Hematopoietic multipotent progenitor cell treated with erythropoietin and hydrocortisone succinate and interleukin-3 and kit ligand, for 17 days (in vitro differentiated cells): ENCODE data around the gene MRPL14.

ENCODE experiments used
- DNase-seq: peaks from one replicate; pipeline ENCODE4 v3.0.0-alpha.2; 2015; ENCODE audit warnings: low spot score

MRPL14 gene

DNA sequence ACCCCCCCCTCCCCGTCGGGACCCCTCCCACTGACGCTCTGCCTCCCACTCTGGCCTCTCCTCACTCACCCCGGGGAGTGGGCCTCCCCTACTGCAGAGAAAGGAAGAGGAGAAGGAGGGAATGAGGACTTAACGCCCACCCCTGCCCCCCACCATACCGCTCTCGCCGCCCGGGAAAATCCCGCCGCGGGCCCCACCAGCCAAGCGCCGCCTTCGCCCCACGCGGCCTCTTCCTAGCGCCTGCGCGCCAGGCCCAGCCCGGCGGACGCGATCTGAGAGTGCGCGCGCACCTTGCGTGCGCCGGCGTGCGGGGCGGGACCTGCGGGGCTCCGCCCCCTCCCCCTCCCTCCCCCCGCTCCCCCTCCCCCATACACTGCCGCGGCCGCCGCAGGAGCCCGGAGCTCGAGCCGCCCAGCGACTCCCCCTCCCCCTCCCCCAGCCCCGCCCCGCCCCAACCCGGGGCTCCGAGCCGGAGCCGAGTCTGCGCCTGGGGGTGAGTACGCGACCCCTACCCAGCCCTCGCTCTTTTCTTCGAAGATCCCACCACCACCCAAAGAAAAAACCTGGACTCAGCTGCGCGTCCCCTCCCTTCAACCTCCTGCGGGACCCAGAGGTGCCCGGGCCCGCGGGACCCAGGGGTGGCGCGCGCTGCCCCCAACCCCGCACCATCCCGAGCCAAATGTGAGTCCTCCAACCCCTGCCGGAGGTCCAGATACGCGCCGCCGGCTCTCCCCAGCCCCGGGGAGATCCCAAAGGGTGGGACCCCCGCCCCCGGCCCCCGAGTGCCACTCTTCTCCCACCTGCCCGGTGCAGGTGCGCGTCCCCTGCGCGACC lies at the start of gene MRPL14, which contains the start of gene TMEM63B:
Gene MRPL14, minus strand, starts transcription at position 267 of the 834 bp plus-strand sequence. CDS start 10,841 bp downstream, outside the sequence.
Gene TMEM63B, plus strand, starts transcription at position 369 of the 834 bp plus-strand sequence. CDS start 7,031 bp downstream, outside the sequence.
- DNase-seq = peak; percentile 95

GRCh38 chr6:44176130-44176761 lies 49.0 kb upstream of the MRPL14 start:
- no peak for DNase-seq

DNA sequence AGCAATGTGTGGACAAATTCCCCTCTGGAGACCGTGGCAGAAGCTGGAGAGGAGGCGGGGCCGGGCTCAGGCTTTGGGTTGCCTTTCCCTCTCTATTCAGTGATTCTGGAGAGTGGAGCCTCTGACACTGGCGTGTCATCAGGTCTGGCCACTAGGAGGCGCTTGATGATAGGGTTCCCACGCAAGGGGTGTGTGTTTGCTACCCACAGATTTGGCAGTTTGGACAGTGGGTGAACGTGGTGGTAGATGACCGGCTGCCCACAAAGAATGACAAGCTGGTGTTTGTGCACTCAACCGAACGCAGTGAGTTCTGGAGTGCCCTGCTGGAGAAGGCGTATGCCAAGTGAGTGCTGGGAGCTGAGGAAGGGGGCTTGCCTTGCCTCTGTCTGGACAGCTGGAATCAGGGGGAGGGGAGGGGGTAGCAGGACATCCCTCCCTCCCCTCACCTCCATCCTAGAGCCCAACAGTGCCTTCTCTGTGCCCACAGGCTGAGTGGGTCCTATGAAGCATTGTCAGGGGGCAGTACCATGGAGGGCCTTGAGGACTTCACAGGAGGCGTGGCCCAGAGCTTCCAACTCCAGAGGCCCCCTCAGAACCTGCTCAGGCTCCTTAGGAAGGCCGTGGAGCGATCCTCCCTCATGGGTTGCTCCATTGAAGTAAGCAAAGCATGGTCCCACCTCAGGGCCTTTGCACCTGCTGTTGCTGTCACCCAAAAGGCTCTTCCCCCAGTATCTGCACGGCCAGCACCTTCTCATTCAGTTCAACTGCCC lies 45.7 kb upstream of the MRPL14 start:
- peak; percentile 83 for DNase-seq

- DNase-seq = no peak
Observed at GRCh38 chr6:44171899-44172546, 44.8 kb upstream of the MRPL14 start.

DNA sequence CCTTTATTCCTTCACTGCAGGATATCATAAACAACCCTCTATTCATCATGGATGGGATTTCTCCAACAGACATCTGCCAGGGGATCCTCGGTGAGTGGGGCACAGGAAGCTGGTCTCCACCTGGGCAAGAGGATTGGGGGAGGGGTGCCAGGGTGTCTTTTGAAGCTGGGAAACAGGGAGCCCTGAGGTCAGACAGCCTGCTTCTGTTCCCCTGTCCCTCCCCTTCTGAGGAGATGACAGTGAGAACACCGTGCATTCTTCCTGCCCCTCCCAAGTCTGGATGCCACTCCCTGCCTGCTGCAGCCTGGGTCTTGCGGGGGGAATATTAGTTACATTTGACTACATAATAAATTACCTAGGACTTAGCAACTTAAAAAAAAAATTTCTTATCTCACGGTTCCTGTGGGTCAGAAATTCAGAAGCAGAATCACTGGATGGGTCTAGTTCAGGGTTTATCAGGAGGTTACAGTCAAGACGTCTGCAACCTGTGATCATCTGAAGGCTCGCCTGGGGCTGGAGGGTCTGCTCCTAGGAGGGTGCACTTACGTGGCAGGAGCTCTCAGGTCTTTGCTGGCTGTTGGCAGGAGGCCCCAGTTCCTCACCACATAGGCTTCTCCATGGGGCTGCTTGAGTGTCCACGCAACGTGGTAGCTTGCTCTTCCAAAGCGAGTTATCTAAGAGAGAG lies 42.8 kb upstream of the MRPL14 start:
- DNase-seq = no peak

GRCh38 chr6:44169154-44169553 lies 41.9 kb upstream of the MRPL14 start:
- DNase-seq = no peak

DNA sequence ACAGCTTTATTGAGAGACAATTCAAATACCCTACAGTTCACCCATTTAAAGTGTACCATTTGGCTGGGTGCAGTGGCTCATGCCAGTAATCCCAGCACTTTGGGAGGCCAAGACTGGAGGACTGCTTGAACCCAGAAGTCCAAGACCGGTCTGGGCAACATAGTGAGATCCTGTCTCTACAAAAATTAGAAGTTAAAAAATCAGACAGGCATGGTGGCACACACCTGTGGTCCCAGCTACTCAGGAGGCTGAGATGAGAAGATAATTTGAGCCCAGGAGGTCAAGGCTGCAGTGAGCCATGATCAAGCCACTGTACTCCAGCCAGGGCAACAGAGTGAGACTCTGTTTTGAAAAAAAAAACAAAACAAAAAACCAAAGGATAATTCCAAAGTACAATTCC lies 40.3 kb upstream of the MRPL14 start:
- DNase-seq = no peak

DNA sequence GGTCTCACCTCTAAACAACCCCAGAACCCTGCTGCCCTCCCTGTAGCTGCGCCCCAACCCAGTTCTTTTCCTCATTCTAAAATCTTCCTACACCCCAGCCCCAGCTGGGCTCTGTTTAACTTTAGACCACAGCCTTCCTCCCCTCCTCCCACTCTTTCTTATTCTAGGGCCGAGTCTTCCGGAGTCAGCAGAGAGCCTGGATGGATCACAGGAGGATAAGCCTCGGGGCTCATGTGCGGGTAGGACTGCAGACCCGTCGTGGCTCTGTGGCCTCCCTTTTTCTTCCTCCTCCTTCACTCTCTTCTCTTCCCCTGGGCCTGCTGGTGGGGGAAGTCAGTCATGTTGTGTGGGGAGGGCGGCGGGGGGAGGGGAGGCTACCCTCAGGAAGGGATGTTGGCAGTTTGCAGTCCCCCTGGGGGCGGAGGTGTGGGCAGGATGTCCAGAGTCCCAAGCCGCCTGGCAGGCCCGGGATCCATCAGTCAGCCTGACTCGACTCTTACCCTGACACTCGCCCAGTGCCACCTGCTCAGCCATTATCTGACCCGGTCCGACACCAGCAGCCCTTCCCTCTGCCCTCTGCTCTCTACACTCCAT lies 39.4 kb upstream of the MRPL14 start:
- no peak for DNase-seq

- DNase-seq = no peak
Observed at GRCh38 chr6:44166116-44166515, 38.9 kb upstream of the MRPL14 start.

DNA sequence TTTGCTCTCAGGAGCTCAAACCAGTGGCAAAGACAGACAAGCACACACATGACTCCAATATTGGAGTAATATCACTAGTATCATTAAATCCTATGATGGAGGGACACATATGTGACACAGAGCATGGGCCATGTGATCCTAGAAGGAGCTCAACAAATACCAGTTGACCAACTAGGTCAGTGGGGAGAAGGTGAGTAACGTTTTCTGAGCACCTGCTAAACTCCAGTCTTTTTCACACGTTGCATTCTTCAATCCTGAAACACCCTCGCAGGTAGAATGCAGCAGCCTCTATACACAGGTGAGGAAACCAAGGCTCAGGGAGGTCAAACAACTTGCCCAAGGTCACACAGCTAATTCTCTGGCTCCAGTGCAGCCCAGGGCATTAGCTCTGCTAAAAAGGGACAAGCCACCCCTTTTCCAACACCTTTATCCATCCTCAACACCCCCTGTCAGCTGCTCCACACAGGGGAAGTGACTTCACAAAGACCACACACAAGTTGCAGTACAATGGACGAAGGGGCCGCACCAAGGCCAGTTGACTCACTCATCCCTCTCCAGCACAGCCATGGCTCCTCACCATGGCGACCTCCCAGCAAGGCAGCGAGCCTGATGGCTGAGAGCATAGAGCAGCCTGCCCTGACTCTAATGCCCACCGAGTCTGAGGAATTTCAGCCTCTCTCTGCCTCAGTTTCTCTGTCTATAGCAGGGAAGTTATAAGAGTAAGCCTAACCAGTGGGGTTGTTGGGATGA lies 35.8 kb upstream of the MRPL14 start:
- DNase-seq = no peak

DNA sequence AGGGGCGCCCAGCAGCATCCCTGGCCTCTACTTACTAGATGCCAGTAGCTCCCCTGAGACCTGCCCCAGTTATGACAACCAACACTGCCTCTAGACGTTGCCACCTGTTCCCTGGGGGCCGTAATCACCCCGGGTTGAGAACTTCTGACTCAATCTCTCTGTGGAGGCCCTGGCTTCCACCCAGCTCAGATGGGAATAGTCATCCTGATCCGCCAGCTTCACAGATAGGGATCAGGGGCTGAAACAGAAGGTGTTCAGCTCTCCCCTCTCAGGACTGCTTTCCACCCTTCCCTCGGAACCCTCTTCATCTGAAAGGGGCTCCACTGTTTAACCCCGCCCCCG lies 34.7 kb upstream of the MRPL14 start:
- no peak for DNase-seq

DNA sequence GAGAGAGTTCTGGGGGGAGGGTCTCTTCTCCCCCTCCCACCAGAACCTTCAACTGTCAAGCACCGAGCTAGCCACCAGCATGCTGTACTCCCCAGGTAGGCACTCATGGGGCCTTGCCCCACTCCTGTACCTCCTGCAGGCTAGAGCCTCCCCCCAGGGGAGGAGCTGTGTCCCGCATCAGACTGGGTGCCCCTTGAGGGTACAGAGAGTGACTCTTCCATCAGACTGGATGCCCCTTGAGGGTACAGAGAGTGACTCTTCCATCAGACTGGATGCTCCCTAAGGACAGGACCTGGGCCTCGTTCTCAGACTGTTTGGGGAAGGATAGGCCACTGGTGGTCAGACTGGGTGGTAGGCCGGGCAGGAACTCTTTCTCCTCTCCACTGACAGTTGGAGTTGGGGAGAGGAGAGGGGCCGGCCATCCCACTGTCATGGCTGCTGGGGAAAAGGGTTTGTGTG lies 31.5 kb upstream of the MRPL14 start, which contains the start of gene CAPN11:
Gene CAPN11, plus strand, starts transcription at position 51 of the 459 bp plus-strand sequence. Its CDS starts 29 bp downstream, at position 80.
- no peak for DNase-seq

DNA sequence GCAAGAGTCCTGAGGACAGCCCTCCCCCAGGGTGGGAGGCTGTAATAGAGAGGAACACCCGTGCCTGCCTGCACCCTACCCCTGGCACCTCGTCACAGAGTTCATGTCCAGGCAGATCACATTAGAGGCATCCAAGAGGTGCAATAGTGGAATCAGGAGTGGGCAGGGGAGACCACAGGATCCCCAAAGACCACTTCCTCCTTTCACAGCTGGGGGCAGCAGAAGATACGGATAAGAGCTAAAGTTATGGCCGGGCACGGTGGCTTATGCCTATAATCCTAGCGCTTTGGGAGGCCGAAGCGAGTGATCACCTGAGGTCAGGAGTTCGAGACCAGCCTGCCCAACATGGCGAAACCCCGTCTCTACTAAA lies 29.9 kb upstream of the MRPL14 start:
- no peak for DNase-seq

DNA sequence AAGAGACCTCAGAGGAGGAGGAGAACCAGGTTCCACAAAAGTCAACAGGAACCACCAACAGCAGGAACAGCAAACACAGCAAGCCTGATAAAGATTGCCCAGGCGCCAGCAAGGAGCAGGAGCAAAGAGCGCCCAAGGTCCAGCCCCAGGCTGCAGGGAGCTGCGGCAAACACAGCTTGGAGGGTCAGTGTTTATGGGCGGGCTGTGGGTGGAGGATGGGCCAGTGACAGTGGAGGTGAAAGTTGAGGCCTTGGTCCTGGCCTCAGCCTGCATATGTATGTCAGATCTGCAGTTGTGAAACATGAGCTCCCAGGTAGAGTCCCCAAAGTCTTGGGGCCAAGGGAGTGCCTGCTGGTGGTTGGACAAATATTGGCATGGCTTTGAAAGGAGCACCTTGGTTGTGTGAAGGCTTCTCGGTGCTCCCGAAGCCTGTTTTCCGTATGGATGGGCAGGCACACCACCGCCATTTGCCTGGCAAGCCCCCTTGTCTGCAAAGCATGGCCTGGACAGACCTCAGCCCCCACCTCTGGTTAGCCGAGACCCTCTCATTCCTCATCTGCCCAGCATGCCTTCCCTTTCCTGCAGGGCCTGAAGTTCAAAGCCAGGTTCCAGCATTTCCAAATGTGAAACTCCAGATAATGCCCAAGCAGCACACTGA lies 29.4 kb upstream of the MRPL14 start:
- DNase-seq = no peak

DNA sequence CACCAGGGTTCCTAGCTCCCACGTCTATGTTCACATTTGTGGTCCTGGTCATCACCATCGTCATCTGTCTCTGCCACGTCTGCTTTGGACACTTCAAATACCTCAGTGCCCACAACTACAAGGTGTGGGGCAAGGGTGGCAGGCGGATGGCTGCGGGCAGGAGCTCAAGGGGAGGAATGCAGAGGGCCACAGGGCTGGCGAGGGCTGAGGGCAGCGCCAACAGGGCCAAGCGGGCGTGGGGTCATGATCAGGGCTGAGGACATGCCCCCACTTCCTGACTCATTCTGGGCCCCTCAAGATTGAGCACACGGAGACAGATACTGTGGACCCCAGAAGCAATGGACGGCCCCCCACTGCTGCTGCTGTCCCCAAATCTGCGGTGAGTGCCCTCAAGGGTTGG lies 26.8 kb upstream of the MRPL14 start:
- DNase-seq = no peak

DNA sequence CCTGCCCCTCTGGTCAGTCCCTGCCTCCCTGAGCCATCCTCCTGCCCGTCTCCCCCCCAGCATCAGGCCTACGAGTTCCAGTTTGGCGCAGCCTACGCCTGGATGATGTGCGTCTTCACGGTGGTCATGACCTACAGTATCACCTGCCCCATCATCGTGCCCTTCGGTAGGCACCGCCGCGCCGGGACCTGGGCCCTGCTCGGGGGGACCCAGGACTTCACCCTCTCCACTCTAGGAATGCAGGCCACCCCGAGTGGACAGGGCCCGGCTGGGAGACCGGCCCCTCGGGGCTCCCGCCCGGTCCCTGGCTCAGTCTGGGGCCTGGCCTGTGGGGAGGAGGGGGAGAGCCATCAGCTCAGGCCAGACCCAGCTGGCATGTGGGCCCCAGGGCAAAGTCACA lies 25.3 kb upstream of the MRPL14 start:
- no peak for DNase-seq

DNA sequence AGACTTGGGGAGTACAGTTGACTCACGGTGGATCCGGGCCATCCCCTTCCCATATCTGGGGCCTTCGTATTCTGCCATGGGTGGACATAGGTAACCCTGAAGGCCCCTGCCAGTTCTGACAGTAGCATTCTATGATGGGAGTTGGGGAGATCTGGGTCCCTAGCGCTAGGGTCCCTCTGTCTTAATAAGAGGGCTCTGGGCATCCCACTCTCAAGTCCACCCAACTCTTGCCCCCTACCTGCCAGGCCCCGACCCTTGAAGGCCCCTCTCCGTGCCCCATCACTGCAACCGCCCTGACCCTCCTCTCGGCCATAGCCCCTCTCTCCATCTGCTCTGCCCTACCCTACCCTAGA lies 24.8 kb upstream of the MRPL14 start:
- no peak for DNase-seq

- DNase-seq = peak; percentile 83
Observed at GRCh38 chr6:44151348-44152108, 24.3 kb upstream of the MRPL14 start.

DNA sequence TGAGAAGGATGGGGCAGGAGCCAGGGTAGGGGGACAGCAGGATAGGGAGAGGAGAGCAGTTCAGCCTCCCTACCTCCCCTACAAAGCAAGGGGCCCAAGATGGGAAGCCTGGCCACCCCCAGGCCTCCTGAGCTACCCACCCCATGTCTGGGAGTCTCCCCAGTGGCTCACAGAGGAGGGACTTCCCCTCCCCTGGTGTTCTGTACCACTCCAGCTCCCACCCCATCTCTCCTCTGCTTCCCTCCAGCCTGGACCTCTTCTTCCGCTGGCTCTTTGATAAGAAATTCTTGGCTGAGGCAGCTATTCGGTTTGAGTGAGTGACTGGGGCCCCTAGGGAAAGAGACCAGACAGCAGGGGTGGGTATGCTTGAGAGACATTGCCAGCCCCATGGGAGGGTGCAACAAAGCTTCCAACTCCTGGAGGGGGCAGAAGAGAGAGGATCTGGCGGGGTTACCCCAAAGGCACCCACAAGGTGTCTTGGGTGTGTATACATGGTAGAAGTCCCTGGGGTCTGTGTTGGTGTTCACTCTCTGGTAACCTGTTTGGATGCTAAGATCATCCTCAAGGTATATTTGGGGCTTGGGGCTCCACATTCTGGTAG lies 23.2 kb upstream of the MRPL14 start:
- DNase-seq = no peak
